Activated CD4-positive, alpha-beta memory T cell treated with anti-CD3 and anti-CD28 coated beads for 36 hours (primary cell): ENCODE measurements around the gene AACS. TPM values are rescaled to one million over a fixed set of nuclear protein-coding genes. Genes with fewer than 3 reads are reported as not detected.
"Not testable (repeated sequence)": the region's sequence is repeated elsewhere in the genome, so short reads cannot be mapped to it uniquely, and the experiment has no call there.

Source experiments
- CTCF ChIA-PET: fragments of 350-600 bp; sonication (Branson Sonifier 250); formaldehyde crosslinking; loops from one replicate; lab custom pipeline; 2021; ENCODE audit warnings: antibody characterized with exemption, inconsistent platforms; lab: Charles Lee
- POLR2A ChIA-PET: fragments of 350-600 bp; sonication (Branson Sonifier 250); formaldehyde crosslinking; loops from one replicate; lab custom pipeline; 2021; ENCODE audit warnings: antibody characterized with exemption; lab: Charles Lee
- DNase-seq: peaks from one replicate; pipeline ENCODE4 v3.0.0-alpha.2; 2020
- H3K27ac Mint-ChIP-seq: one replicate; pipeline ENCODE4 v1.8.0; 2021; ENCODE audit warnings: mixed read lengths
- H3K27me3 Mint-ChIP-seq: one replicate; pipeline ENCODE4 v1.8.0; 2021; ENCODE audit warnings: mixed read lengths
- H3K36me3 Mint-ChIP-seq: one replicate; pipeline ENCODE4 v1.8.0; 2021; ENCODE audit warnings: mixed read lengths
- H3K4me1 Mint-ChIP-seq: one replicate; pipeline ENCODE4 v1.8.0; 2021; ENCODE audit warnings: low read depth, mixed read lengths
- H3K4me3 Mint-ChIP-seq: one replicate; pipeline ENCODE4 v1.8.0; 2021; ENCODE audit warnings: mild to moderate bottlenecking, mixed read lengths
- H3K9me3 Mint-ChIP-seq: one replicate; pipeline ENCODE4 v1.8.0; 2021; ENCODE audit warnings: mixed read lengths
- intact Hi-C: fragments of 100-400 bp; cut with micrococcal nuclease; formaldehyde crosslinking; loops from one replicate; pipeline ENCODE4 v1.15.1; 2023
- total RNA-seq, 2 experiments: library from RNA; stranded (reverse); gene quantifications; one replicate each; pipeline ENCODE4 v1.2.3, GENCODE V29; 2021

AACS gene
- total RNA-seq, 2 experiments from 2014 or later: 17.3 to 17.6 TPM

- Mint-ChIP-seq H3K36me3 (peaks cover 32% of the 10 kb centered on the region), H3K4me1 (no peaks in the 10 kb centered on the region), H3K4me3 (no peak overlapping the region), H3K27ac (no peak overlapping the region), H3K9me3 (no peaks in the 10 kb centered on the region), H3K27me3 (no peaks in the 10 kb centered on the region)
- POLR2A ChIA-PET: no interaction called here
- no peak for DNase-seq
- intact Hi-C loops: no loop called here
- CTCF ChIA-PET: no interaction called here
Measured at GRCh38 chr12:125079648-125080645, 14.7 kb downstream of the AACS start.

- Mint-ChIP-seq H3K4me3 (no peak overlapping the region), H3K9me3 (no peaks in the 10 kb centered on the region), H3K4me1 (no peaks in the 10 kb centered on the region), H3K36me3 (peaks cover 30% of the 10 kb centered on the region), H3K27ac (no peak overlapping the region), H3K27me3 (no peaks in the 10 kb centered on the region)
- intact Hi-C loops: no loop called here
- ChIA-PET POLR2A (no interaction called here), CTCF (no interaction called here)
- DNase-seq: no peak
Measured at GRCh38 chr12:125081427-125081826, 16.2 kb downstream of the AACS start.

GRCh38 chr12:125083072-125083471, 17.8 kb downstream of the AACS start:
- no peak for DNase-seq
- peaks cover 26% of the 10 kb centered on the region for H3K36me3 Mint-ChIP-seq
- H3K4me3 Mint-ChIP-seq: no peak overlapping the region
- intact Hi-C loops: no loop called here
- no peaks in the 10 kb centered on the region for H3K9me3 Mint-ChIP-seq
- H3K4me1 Mint-ChIP-seq: no peaks in the 10 kb centered on the region
- ChIA-PET CTCF (no interaction called here), POLR2A (no interaction called here)
- H3K27me3 Mint-ChIP-seq: no peaks in the 10 kb centered on the region
- no peak overlapping the region for H3K27ac Mint-ChIP-seq

GRCh38 chr12:125088199-125088598, 23.0 kb downstream of the AACS start:
- H3K4me1 Mint-ChIP-seq, H3K9me3 Mint-ChIP-seq, intact Hi-C loops, POLR2A ChIA-PET, DNase-seq, H3K4me3 Mint-ChIP-seq, H3K27ac Mint-ChIP-seq, CTCF ChIA-PET, H3K27me3 Mint-ChIP-seq: not testable (repeated sequence)
- peaks cover 19% of the 10 kb centered on the region for H3K36me3 Mint-ChIP-seq

- POLR2A ChIA-PET: no interaction called here
- Mint-ChIP-seq H3K4me3 (no peak overlapping the region), H3K27ac (no peak overlapping the region), H3K9me3 (no peaks in the 10 kb centered on the region), H3K4me1 (no peaks in the 10 kb centered on the region), H3K36me3 (peaks cover 18% of the 10 kb centered on the region), H3K27me3 (no peaks in the 10 kb centered on the region)
- intact Hi-C loops: no loop called here
- no peak for DNase-seq
- CTCF ChIA-PET: no interaction called here
Measured at GRCh38 chr12:125089083-125089482, 23.8 kb downstream of the AACS start.

GRCh38 chr12:125089626-125090025, 24.4 kb downstream of the AACS start:
- Mint-ChIP-seq H3K27ac (no peak overlapping the region), H3K4me3 (no peak overlapping the region), H3K4me1 (no peaks in the 10 kb centered on the region), H3K36me3 (peaks cover 18% of the 10 kb centered on the region), H3K9me3 (no peaks in the 10 kb centered on the region), H3K27me3 (no peaks in the 10 kb centered on the region)
- intact Hi-C loops: no loop called here
- ChIA-PET POLR2A (no interaction called here), CTCF (no interaction called here)
- DNase-seq: no peak

GRCh38 chr12:125090437-125090836, 25.2 kb downstream of the AACS start:
- POLR2A ChIA-PET: no interaction called here
- H3K4me1 Mint-ChIP-seq: no peaks in the 10 kb centered on the region
- CTCF ChIA-PET: no interaction called here
- no peak overlapping the region for H3K4me3 Mint-ChIP-seq
- H3K27ac Mint-ChIP-seq: no peak overlapping the region
- no peak for DNase-seq
- H3K36me3 Mint-ChIP-seq: peaks cover 18% of the 10 kb centered on the region
- H3K27me3 Mint-ChIP-seq: no peaks in the 10 kb centered on the region
- H3K9me3 Mint-ChIP-seq: no peaks in the 10 kb centered on the region
- intact Hi-C loops: no loop called here

GRCh38 chr12:125091401-125091800, 26.2 kb downstream of the AACS start:
- H3K9me3 Mint-ChIP-seq: no peaks in the 10 kb centered on the region
- ChIA-PET CTCF (no interaction called here), POLR2A (no interaction called here)
- intact Hi-C loops: no loop called here
- DNase-seq: no peak
- H3K4me3 Mint-ChIP-seq: no peak overlapping the region
- H3K36me3 Mint-ChIP-seq: peaks cover 14% of the 10 kb centered on the region
- H3K4me1 Mint-ChIP-seq: no peaks in the 10 kb centered on the region
- no peak overlapping the region for H3K27ac Mint-ChIP-seq
- H3K27me3 Mint-ChIP-seq: no peaks in the 10 kb centered on the region

- Mint-ChIP-seq H3K36me3 (peaks cover 10% of the 10 kb centered on the region), H3K27me3 (no peaks in the 10 kb centered on the region), H3K4me3 (no peak overlapping the region), H3K9me3 (no peaks in the 10 kb centered on the region), H3K4me1 (no peaks in the 10 kb centered on the region), H3K27ac (no peak overlapping the region)
- intact Hi-C loops: no loop called here
- CTCF ChIA-PET: no interaction called here
- DNase-seq: no peak
- POLR2A ChIA-PET: no interaction called here
Measured at GRCh38 chr12:125092108-125092871, 27.1 kb downstream of the AACS start.

- H3K4me1 Mint-ChIP-seq: no peaks in the 10 kb centered on the region
- POLR2A ChIA-PET: interaction anchor here (0.6 kb wide), 1 partner anchor 24 kb away, joined by 3 read pairs; no protein-coding TSS in a partner anchor
- intact Hi-C loops: no loop called here
- H3K9me3 Mint-ChIP-seq: no peaks in the 10 kb centered on the region
- H3K36me3 Mint-ChIP-seq: peaks cover 7% of the 10 kb centered on the region
- no peak overlapping the region for H3K4me3 Mint-ChIP-seq
- H3K27ac Mint-ChIP-seq: no peak overlapping the region
- no peak for DNase-seq
- CTCF ChIA-PET: no interaction called here
- H3K27me3 Mint-ChIP-seq: no peaks in the 10 kb centered on the region
Measured at GRCh38 chr12:125092872-125093680, 27.8 kb downstream of the AACS start.

GRCh38 chr12:125093681-125094330, 28.6 kb downstream of the AACS start:
- Mint-ChIP-seq H3K4me3 (no peak overlapping the region), H3K9me3 (no peaks in the 10 kb centered on the region), H3K27me3 (no peaks in the 10 kb centered on the region), H3K4me1 (no peaks in the 10 kb centered on the region), H3K27ac (no peak overlapping the region), H3K36me3 (peaks cover 7% of the 10 kb centered on the region)
- no peak for DNase-seq
- CTCF ChIA-PET: no interaction called here
- intact Hi-C loops: no loop called here
- POLR2A ChIA-PET: interaction anchor here (0.6 kb wide), 1 partner anchor 24 kb away, joined by 3 read pairs; no protein-coding TSS in a partner anchor
